GM10266 (cell line): Measurements from ENCODE around the gene MDM1.
A peak's percentile ranks its signal among the peaks of the same experiment; 100 is the strongest.

ENCODE experiments used
- DNase-seq: peaks from one replicate; pipeline ENCODE4 v3.0.0; 2012; ENCODE audit errors: extremely low spot score
- TF ChIP-seq, protein P1 (sequence below): IDR thresholded peaks from 2 replicates; pipeline ENCODE4 v1.5.1; 2012; ENCODE audit warnings: mild to moderate bottlenecking, low read depth; ENCODE audit not compliant: control insufficient read depth, insufficient read depth; ENCODE audit errors: missing control alignments

The MDM1 gene, protein sequence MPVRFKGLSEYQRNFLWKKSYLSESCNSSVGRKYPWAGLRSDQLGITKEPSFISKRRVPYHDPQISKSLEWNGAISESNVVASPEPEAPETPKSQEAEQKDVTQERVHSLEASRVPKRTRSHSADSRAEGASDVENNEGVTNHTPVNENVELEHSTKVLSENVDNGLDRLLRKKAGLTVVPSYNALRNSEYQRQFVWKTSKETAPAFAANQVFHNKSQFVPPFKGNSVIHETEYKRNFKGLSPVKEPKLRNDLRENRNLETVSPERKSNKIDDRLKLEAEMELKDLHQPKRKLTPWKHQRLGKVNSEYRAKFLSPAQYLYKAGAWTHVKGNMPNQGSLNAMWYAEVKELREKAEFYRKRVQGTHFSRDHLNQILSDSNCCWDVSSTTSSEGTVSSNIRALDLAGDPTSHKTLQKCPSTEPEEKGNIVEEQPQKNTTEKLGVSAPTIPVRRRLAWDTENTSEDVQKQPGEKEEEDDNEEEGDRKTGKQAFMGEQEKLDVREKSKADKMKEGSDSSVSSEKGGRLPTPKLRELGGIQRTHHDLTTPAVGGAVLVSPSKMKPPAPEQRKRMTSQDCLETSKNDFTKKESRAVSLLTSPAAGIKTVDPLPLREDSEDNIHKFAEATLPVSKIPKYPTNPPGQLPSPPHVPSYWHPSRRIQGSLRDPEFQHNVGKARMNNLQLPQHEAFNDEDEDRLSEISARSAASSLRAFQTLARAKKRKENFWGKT

DNA sequence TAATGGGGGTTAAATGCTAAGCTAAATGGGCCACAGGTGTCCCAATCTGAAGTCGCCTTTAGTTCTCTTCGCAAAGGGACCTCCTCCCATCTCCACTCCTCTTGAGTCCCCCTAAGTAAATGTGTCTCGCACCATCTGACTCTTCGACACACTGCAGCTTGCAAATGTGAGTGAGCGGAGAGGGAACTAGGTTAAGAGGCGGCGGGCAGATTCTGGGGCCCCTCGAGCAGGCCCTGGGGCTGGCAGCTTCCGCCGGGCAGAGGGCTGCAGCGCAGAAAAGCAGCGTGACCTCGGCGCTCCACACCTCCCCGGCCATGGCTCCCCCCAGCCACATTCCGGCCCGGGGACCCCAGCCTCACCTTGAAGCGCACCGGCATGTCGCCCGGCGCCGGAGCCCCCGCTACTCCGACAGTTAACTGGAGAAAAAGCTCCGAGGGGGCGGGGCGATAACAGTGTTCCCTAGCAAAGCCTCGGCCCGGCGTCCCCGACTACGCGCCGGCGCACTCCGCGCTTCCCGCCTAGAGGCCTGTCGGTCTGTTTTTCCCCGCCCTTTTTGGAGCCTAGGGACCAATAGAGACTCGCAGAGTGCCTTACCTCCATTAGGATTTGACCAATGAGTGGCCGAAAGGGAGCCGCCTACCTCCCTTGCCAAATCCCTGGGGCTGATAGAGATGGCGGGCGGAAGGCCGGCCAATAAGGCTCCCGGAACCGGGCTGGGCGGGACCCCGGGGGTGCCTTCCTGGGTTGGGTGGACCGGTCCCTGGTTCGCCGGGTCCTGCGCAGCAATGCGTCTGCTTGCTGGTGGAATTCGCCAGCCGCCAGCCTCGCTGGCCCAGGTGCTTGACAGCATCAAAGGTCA is at the start of gene MDM1:
Gene MDM1, minus strand, starts transcription at position 494 of the 859 bp plus-strand sequence. Its CDS starts 117 bp downstream, at position 377.
- peak; percentile 92 for DNase-seq
- TF ChIP-seq, protein P1, sequence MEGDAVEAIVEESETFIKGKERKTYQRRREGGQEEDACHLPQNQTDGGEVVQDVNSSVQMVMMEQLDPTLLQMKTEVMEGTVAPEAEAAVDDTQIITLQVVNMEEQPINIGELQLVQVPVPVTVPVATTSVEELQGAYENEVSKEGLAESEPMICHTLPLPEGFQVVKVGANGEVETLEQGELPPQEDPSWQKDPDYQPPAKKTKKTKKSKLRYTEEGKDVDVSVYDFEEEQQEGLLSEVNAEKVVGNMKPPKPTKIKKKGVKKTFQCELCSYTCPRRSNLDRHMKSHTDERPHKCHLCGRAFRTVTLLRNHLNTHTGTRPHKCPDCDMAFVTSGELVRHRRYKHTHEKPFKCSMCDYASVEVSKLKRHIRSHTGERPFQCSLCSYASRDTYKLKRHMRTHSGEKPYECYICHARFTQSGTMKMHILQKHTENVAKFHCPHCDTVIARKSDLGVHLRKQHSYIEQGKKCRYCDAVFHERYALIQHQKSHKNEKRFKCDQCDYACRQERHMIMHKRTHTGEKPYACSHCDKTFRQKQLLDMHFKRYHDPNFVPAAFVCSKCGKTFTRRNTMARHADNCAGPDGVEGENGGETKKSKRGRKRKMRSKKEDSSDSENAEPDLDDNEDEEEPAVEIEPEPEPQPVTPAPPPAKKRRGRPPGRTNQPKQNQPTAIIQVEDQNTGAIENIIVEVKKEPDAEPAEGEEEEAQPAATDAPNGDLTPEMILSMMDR: no peak

DNA sequence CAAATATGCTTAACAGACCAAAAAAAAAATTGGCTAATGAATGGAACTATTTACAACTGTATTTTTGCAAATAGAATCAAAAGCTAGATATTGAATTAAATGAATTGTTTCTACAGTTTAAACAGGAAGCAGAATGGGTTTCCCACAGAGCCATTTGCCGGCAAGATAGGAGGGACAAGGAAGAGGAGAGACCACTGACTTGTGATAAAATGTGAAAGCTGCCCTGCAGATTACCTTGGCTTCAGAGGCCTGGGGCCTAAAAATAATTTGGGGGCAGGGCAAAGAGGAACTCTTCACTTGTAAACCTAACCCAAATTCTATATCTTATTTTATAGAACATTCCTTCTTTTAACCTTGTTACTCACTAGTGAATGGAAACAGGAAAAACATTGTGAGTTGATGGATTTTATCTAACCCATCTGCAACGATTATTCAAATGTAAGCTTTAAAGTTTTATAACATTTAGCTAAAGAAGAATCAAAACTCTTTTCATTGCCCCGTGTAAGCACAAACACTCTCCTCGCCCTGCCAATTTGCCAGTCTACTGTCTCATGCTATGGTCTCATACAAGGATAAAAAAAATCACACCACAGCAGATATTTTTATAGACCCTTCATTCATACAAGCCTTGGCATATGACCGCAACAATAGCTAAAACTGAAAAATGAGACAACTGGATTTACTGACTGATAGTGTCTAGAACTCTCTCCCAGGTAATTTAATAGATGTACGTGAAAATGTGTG is 49.5 kb upstream of the MDM1 start:
- TF ChIP-seq, protein P1: no peak
- DNase-seq: no peak

DNA sequence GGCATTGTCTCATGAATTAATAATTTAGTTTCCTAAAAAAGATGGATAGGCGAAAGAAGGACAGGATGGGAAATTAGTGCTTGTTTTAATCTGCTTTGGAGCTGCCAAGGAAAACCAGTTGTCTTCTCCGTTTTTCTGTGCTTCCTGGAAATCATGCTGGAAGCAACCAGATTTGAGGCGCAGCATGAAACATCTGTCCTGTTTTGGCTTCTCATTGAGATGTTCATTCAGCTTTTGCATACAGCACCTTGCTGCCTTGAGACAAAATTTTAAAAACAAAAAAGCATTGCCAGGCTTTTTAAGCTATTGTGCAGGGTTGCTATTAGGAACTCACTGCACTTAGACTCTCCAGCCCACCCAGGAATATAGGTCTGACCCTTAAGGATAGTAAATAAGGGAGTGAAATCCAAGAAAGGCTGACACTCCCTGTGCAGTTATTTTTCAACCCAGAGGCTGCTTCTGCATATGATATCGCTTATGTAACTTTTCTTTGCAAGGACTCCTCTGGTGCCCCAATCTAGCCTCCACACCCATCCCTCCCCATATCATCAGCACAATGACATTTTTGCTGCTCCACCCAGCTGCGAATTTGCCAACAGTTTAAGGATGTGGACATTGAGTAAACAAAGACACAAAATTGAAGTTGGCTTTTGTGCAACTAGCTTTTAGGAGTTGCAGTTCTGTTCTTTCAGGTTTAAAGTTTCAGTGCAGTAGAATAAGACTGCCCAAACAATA is 46.9 kb upstream of the MDM1 start:
- TF ChIP-seq, protein P1: no peak
- DNase-seq: no peak

DNA sequence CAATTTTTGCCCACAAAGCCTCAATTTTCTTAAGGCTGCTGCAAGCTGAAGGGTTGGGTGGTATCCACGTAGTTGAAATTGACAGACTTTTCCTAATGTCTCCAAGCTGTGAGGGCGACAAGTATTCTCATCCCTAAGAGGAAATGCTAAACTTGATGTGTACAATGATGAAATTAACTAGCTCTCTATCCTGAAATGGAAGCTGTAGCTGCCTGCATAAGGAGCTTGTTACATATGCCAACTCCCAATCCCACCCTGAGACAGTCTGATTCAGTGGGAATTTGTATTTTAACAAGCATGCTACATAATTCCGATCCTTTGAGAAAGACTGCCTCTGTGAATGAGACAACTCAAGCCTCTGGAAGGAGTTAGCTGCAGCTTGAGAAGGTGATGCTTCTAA is 45.7 kb upstream of the MDM1 start:
- no peak for DNase-seq
- TF ChIP-seq, protein P1: no peak

DNA sequence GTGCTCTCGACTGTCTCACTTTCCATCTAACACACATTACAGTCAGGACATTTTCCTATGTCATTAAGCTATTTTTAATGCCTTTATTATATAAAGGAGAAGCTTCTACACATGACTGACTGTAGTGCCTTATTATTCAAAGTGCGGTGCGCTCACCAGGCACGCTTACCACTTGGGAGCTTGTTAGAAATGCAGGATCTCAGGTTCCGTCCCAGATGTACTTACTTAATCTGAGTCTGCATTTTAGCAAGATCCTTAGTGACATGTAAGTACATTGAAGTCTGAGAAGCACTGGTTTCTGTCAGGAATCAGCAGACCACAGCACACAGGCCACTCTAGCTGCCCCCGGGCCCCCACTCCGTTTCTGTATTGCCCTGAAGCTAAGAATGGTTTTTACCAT is 44.7 kb upstream of the MDM1 start:
- DNase-seq: no peak
- TF ChIP-seq, protein P1: no peak
